Naive B cell (primary cell): Measurements from ENCODE around the gene CTIF. TPM values are rescaled to one million over a fixed set of nuclear protein-coding genes. Genes with fewer than 3 reads are reported as not detected.
A peak's percentile ranks its signal among the peaks of the same experiment; 100 is the strongest.
"Not testable (repeated sequence)": the region's sequence is repeated elsewhere in the genome, so short reads cannot be mapped to it uniquely, and the experiment has no call there.

Experiments used
- ATAC-seq, 2 donors: fragments of 150-1000 bp; cut with Tn5 transposase; 2 replicates each; pipeline ENCODE4 v1.10.0; 2021; ENCODE audit warnings: low read depth in 2 of 2, mild to moderate bottlenecking in 2 of 2, moderate library complexity in 2 of 2
- DNase-seq: peaks from one replicate; pipeline ENCODE4 v3.0.0; 2022
- H3K27ac Mint-ChIP-seq, 6 donors: one replicate each; pipeline ENCODE4 v1.8.0; 2020 to 2022; ENCODE audit warnings: mild to moderate bottlenecking in 6 of 6, mixed read lengths in 6 of 6, moderate library complexity in 5 of 6, inconsistent platforms in 2 of 6
- H3K27me3 Mint-ChIP-seq, 3 donors: one replicate each; pipeline ENCODE4 v1.8.0; 2021 to 2022; ENCODE audit warnings: mixed read lengths in 3 of 3, mild to moderate bottlenecking in 1 of 3
- H3K36me3 Mint-ChIP-seq, 2 donors: one replicate each; pipeline ENCODE4 v1.8.0; 2020 to 2022; ENCODE audit warnings: mixed read lengths in 2 of 2, inconsistent platforms in 1 of 2, mild to moderate bottlenecking in 1 of 2
- H3K4me1 Mint-ChIP-seq, 3 donors: one replicate each; pipeline ENCODE4 v1.8.0; 2020 to 2022; ENCODE audit warnings: mixed read lengths in 3 of 3, inconsistent platforms in 1 of 3, mild to moderate bottlenecking in 1 of 3, moderate library complexity in 1 of 3
- H3K4me3 Mint-ChIP-seq, 8 donors: one replicate each; pipeline ENCODE4 v1.8.0; 2020 to 2022; ENCODE audit warnings: mild to moderate bottlenecking in 8 of 8, mixed read lengths in 8 of 8, moderate library complexity in 8 of 8, inconsistent platforms in 2 of 8
- H3K9me3 Mint-ChIP-seq, 7 donors: one replicate each; pipeline ENCODE4 v1.8.0; 2020 to 2022; ENCODE audit warnings: mixed read lengths in 7 of 7, mild to moderate bottlenecking in 5 of 7, inconsistent platforms in 2 of 7, moderate library complexity in 1 of 7
- polyA plus RNA-seq, 6 donors: library from polyadenylated mRNA; unstranded; fragments of 300-500 nt; fragmentation: Illumina TruSeq; gene quantifications; one replicate each; pipeline ENCODE4 v1.2.3, GENCODE V29; 2021; ENCODE audit warnings: low read depth in 6 of 6

CTIF gene
- polyA plus RNA-seq, 6 donors from 2014 or later: 0.29 to 1.1 (median 0.66) TPM; not detected in 2

DNA sequence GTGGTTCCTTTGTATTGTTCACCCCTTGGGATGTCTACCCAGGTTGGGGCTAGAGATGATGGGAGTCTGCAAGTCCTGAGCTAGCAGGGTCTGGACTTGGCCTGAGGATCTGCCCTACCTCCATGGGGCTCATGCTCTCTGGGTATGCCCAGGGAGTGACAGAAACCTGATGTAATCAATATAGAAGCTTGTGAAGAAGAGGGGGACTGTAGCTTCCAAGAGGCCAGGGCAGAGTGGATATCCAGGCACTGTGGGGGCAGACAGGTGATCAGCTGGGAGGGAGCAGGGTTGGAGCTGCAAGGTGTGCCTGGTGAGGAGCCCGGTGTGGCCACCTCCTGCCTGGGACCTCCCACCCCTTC is 164.2 kb downstream of the CTIF start:
- DNase-seq (no peak), ATAC-seq (no peak)
- Mint-ChIP-seq H3K4me3 (no peak overlapping the region), H3K9me3 (peaks cover 0 to 3% (median 0%) of the 10 kb centered on the region in 7 donors), H3K4me1 (peaks cover 6 to 9% (median 6%) of the 10 kb centered on the region in 3 donors), H3K27ac (peak overlapping the region in 1 of 6 donors; percentile 60), H3K27me3 (no peaks in the 10 kb centered on the region), H3K36me3 (no peaks in the 10 kb centered on the region)

DNA sequence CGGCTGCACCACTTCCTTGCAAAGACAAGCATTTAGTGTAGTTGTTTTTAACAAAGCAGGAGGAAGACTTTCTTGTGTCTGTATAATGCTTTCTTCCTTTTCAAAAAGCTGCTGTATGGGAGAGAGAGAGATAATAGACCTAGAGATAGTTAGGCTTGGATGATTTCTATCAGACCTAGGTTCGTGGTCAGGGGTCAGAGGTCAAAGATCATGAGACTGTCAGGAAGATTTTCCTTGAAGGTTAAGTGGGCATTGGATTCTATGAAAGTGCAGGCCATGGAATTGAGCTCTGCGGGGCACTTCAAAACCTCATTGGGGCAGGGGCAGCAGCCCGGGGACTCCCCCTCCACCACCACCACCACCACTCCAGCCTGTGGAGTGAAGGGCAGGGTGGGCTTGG is 164.6 kb downstream of the CTIF start:
- H3K4me3 Mint-ChIP-seq: no peak overlapping the region
- peak overlapping the region in 1 of 6 donors; percentile 60 for H3K27ac Mint-ChIP-seq
- H3K9me3 Mint-ChIP-seq: peaks cover 0 to 5% (median 0%) of the 10 kb centered on the region in 7 donors
- H3K4me1 Mint-ChIP-seq: peaks cover 4 to 9% (median 6%) of the 10 kb centered on the region in 3 donors
- no peak for DNase-seq
- no peak for ATAC-seq
- H3K27me3 Mint-ChIP-seq: no peaks in the 10 kb centered on the region
- H3K36me3 Mint-ChIP-seq: no peaks in the 10 kb centered on the region

DNA sequence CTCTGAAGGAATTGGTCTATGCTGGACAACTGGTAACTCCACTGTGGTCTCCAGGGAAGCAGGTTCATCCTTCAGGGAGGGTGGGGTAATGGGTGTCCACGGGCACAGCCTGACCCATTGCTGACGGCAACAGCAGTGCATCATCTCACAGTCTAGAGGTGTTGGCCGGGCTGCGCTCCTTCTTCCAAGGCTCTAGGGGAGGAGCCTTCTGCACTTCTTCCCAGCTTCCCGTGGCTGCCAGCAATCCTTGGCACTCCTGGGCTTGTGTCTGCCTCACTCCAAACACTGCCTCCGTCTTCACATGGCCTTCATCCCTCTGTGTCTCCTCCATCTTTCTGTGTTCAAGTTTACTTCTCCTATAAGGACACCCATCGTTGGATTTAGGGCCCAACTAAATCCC is 166.2 kb downstream of the CTIF start:
- Mint-ChIP-seq H3K4me1 (peaks cover 0 to 3% (median 0%) of the 10 kb centered on the region in 3 donors), H3K9me3 (peaks cover 0 to 5% (median 0%) of the 10 kb centered on the region in 7 donors), H3K27ac (no peak overlapping the region), H3K27me3 (no peaks in the 10 kb centered on the region), H3K4me3 (no peak overlapping the region), H3K36me3 (no peaks in the 10 kb centered on the region)
- no peak for ATAC-seq
- no peak for DNase-seq

DNA sequence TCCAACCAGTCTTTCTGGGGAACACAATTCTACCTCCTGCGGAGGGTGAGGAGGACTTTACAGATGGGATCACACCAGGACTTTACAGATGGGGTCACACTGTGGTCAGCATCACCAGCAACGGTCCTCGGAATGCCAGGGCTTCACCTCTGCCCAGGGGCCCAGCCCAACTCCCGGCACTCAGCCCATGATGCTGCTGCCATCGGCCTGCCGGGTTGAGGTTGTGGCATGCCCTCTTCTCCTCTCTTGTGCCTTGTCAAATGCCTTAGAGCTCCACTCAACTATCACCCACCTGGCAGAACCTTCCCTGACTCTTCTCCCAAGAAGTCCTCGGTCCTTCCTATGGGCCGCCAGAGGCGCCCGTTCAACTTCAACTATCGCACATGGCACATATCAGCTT is 166.7 kb downstream of the CTIF start:
- peaks cover 0 to 5% (median 0%) of the 10 kb centered on the region in 7 donors for H3K9me3 Mint-ChIP-seq
- no peak for ATAC-seq
- peaks cover 0 to 3% (median 0%) of the 10 kb centered on the region in 3 donors for H3K27me3 Mint-ChIP-seq
- no peak for DNase-seq
- no peaks in the 10 kb centered on the region for H3K36me3 Mint-ChIP-seq
- H3K27ac Mint-ChIP-seq: no peak overlapping the region
- H3K4me3 Mint-ChIP-seq: no peak overlapping the region
- peaks cover 0 to 3% (median 0%) of the 10 kb centered on the region in 3 donors for H3K4me1 Mint-ChIP-seq

DNA sequence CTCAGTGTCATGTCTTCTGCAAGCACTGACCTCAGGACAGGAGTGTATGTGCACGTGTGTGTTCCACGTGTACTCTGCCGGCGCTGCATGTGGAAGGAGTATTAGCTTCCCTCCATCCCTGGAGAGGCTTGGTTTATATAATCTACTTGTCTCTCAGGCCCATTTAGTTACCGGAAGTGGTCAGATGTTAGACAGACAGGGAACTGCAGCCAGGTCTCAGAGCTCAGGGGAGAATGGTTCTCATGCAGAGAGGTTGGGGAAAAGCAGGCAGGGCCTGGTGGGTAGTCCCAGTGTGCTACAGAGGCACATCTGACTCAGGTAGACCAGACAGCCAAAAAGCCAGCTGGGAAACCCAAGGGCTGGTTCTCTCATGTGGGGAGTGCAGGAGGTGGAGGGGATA is 167.9 kb downstream of the CTIF start:
- Mint-ChIP-seq H3K4me3 (no peak overlapping the region), H3K4me1 (peaks cover 0 to 3% (median 0%) of the 10 kb centered on the region in 3 donors), H3K36me3 (no peaks in the 10 kb centered on the region), H3K9me3 (peaks cover 0 to 5% (median 0%) of the 10 kb centered on the region in 7 donors), H3K27me3 (peaks cover 0 to 4% (median 0%) of the 10 kb centered on the region in 3 donors), H3K27ac (no peak overlapping the region)
- ATAC-seq: no peak
- DNase-seq: no peak

DNA sequence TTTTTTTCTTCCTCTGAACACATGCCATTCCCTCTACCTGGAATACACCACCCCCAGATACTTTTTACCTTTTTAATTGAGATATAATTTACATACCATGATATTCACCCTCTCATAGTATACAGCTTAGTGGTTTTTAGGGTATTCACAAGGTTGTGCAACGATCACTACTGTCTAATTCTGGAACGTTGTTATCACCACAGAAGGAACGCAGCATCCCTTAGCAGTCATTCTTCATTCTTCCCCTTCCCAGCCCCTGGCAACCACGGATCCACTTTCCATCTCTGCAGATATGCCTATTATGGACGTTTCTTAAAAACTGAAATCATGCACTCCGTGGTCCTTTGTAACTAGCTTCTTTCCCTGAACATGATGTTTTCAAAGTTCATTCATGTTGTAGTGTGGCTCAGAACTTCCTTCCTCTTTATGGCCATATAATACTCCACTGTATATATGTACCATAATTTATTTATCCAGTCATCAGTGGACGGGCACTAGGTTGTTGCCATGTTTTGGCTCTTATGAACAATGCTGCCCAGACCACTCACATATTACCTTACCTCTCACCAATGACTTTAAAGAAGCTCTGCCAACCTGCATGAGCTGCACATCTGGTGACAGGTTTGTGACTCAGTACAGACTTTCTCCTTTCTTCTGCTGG is 168.9 kb downstream of the CTIF start:
- Mint-ChIP-seq H3K9me3 (peaks cover 0 to 5% (median 0%) of the 10 kb centered on the region in 7 donors), H3K4me3 (no peak overlapping the region), H3K27ac (peak overlapping the region in 1 of 6 donors; percentile 91), H3K27me3 (peaks cover 0 to 4% (median 0%) of the 10 kb centered on the region in 3 donors), H3K4me1 (peaks cover 0 to 3% (median 0%) of the 10 kb centered on the region in 3 donors), H3K36me3 (no peaks in the 10 kb centered on the region)
- ATAC-seq: no peak
- DNase-seq: no peak

DNA sequence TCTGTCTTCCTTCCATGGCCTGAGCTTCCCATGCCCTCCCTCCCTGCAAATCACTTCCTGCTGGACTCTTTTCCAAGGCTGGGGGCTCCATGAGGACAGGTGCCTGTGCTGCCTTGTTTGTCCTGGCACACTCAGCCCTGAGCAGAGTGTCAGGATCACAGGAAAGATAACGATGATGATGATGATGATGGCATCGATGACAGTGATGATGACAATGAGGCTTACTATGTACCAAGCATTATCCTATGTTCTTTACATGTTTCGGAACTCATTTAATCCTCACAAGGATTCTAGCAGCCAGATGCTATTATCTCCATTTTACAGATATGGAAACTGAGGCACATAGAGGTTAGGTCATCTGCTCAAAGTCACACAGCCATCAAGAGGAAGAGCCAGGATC is 170.0 kb downstream of the CTIF start:
- DNase-seq: no peak
- Mint-ChIP-seq H3K4me1 (peaks cover 0 to 3% (median 0%) of the 10 kb centered on the region in 3 donors), H3K9me3 (peaks cover 0 to 5% (median 0%) of the 10 kb centered on the region in 7 donors), H3K27ac (peak overlapping the region in 1 of 6 donors; percentile 59), H3K36me3 (peaks cover 0 to 5% of the 10 kb centered on the region in 2 donors), H3K4me3 (no peak overlapping the region), H3K27me3 (peaks cover 0 to 4% (median 0%) of the 10 kb centered on the region in 3 donors)
- no peak for ATAC-seq

DNA sequence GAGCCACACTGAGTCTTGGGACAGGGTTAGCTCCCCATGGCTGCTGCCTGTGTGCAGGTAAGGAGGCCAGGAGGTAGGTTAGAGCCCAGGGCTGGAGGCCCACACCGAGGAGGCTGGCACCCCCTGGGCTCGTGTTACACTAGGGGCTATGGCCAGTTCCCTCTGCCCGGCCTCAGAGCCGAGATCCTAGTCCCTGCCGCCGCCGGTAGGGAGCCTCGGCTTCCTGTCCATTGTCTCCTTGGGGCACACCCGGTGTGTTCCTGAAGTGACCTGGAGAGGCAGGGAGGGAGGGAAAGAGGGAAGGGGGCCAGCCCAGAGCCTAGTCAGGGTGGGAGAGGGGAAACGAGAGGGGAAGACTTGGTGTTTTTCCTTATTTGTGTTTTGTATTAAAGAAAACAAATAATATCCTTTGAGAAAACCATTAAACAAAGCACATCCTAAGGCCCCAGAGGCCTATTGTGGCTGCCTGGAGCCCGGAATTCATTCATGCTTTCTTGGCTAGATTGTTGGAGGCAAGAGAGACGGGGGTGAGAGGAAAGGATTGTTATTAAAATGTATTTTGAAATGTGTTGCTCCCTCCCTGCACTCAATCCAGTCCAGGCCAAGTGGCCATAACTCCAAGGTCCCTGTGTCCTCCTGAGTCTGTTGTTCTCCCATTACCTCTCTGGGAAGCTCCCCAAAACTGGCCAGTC is 170.7 kb downstream of the CTIF start:
- no peak overlapping the region for H3K4me3 Mint-ChIP-seq
- H3K27ac Mint-ChIP-seq: peak overlapping the region in 1 of 6 donors; percentile 21
- H3K27me3 Mint-ChIP-seq: peaks cover 0 to 4% (median 0%) of the 10 kb centered on the region in 3 donors
- H3K9me3 Mint-ChIP-seq: peaks cover 0 to 5% (median 0%) of the 10 kb centered on the region in 7 donors
- DNase-seq (no peak), ATAC-seq (no peak)
- H3K4me1 Mint-ChIP-seq: peaks cover 0 to 3% (median 0%) of the 10 kb centered on the region in 3 donors
- H3K36me3 Mint-ChIP-seq: peaks cover 0 to 5% of the 10 kb centered on the region in 2 donors

DNA sequence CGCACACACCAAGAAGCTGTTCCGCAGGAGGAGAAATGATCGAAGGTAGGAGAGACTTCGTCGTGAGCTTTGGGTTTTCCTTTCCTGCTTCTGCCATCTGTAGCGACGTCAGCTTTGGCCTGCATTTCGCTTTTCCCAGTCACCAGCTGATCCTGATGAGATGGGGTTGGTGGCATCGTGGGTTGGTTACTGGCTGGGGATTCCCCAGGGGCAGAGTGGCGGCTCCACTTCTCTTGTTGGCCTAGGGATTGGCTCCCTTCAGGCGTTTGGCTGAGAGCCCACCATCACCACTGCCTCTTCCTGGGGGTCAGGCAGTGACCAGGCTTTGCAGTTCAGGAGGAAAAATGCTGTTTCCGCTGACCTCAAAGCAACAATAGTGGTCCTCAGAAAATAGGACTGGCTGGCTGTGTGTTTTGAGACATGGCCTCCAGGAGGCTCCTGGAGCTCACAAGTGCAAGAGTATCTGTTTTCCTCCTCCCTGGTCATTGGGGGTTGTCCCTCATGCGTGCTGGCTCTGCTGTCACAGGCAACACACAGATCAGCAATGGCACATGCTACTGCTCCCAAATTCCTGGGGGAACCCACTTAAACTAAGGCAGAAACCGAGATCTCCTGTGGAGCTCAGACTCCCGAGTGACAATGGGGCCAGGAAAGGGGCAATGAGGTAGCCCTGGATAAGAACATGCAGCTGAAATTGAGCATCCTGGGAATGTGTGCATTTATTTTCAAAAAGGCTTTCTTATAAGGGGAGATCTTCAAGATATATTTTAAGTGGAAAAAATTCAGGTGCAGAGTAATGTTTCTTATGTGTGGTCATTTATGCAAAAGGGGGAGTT is 173.0 kb downstream of the CTIF start:
- H3K4me1 Mint-ChIP-seq: peaks cover 6 to 11% (median 8%) of the 10 kb centered on the region in 3 donors
- ATAC-seq (no peak), DNase-seq (no peak)
- no peak overlapping the region for H3K4me3 Mint-ChIP-seq
- peaks cover 0 to 5% (median 0%) of the 10 kb centered on the region in 7 donors for H3K9me3 Mint-ChIP-seq
- no peak overlapping the region for H3K27ac Mint-ChIP-seq
- peaks cover 0 to 4% (median 0%) of the 10 kb centered on the region in 3 donors for H3K27me3 Mint-ChIP-seq
- H3K36me3 Mint-ChIP-seq: peaks cover 0 to 5% of the 10 kb centered on the region in 2 donors

DNA sequence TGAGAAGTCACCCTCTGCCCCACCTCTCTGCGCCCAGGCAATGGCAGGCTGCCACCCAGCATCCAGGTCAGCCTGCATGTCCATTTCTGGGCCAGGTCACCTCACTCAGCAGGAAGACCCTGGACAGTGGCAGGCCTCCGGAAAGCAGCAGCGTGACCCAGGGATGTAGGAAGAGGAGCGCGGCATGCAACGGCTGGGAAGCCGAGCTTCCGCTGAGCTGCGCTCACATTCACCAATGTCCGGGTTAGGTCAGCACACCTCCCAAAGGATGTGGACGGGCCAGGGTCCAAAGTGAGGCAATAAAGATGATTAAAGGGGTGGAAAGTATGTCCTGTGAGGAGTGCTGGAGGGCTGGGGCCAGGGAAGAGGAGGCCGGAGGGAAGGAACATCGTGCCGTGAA is 174.5 kb downstream of the CTIF start:
- ATAC-seq (no peak), DNase-seq (no peak)
- Mint-ChIP-seq H3K4me1 (peaks cover 6 to 11% (median 8%) of the 10 kb centered on the region in 3 donors), H3K4me3 (no peak overlapping the region), H3K9me3 (peaks cover 0 to 3% (median 0%) of the 10 kb centered on the region in 7 donors), H3K36me3 (peaks cover 5 to 10% of the 10 kb centered on the region in 2 donors), H3K27me3 (peaks cover 0 to 4% (median 0%) of the 10 kb centered on the region in 3 donors), H3K27ac (peak overlapping the region in 2 of 6 donors; percentile 78 to 83)

DNA sequence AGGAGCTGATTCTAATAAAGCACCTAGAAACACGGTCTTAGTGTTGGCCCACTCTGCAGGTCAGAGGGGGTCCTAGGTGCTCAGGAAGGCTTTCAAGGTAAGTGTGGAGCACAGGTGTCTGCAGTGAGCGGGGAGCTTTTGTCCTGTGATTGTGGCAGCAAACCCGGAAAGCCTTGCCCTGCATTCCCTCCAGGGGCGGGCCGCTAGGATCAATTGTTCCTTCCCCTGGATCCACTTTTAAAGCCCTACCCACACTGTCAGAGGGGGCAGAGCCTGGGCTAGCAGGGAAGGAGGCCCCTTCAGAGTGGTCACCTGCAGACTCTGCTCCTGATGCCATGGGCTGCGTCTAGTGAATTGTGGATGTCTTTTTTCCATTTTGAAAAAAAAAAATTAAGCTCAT is 176.0 kb downstream of the CTIF start:
- no peak overlapping the region for H3K4me3 Mint-ChIP-seq
- peaks cover 12 to 15% of the 10 kb centered on the region in 2 donors for H3K36me3 Mint-ChIP-seq
- peak overlapping the region in 1 of 6 donors; percentile 47 for H3K27ac Mint-ChIP-seq
- peaks cover 0 to 4% (median 0%) of the 10 kb centered on the region in 3 donors for H3K27me3 Mint-ChIP-seq
- H3K9me3 Mint-ChIP-seq: no peaks in the 10 kb centered on the region
- ATAC-seq: no peak
- DNase-seq: no peak
- H3K4me1 Mint-ChIP-seq: peaks cover 6 to 11% (median 8%) of the 10 kb centered on the region in 3 donors

DNA sequence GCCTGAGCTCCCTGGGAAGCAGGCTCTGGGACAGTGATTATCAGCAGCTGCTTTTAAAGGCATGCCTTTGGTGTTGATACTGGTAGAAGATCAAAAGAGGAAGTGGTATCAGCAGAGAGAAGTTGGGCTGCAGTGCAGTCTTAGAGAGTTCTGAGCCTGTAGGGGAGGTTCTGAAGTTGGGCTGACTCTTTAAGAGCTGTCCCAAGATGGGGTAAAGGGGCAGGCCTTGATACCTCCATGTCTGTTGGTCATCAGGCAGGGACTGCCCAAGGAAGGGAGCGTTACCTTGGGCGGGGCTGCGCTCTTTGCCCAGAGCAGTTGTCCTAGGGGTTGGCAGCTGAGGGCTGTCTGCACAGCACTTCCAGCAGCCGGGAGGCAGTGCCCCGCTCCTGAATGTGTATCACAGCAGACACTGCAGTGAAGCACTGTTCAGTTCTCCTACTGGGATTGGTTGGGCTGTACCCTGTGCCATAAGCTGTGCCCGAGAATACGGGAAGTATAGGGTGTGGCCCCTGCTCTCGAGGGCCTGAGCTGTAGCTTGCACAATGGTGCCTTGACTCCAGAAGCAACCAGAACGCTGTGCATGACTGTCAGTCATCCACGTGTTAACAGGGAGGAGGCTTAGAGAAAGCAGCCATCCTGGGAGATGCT is 177.0 kb downstream of the CTIF start:
- ATAC-seq (peak; percentile 80 to 89), DNase-seq (peak; percentile 24)
- Mint-ChIP-seq H3K4me1 (peaks cover 6 to 11% (median 8%) of the 10 kb centered on the region in 3 donors), H3K4me3 (no peak overlapping the region), H3K9me3 (no peaks in the 10 kb centered on the region), H3K27me3 (no peaks in the 10 kb centered on the region), H3K27ac (no peak overlapping the region), H3K36me3 (peaks cover 12 to 15% of the 10 kb centered on the region in 2 donors)

DNA sequence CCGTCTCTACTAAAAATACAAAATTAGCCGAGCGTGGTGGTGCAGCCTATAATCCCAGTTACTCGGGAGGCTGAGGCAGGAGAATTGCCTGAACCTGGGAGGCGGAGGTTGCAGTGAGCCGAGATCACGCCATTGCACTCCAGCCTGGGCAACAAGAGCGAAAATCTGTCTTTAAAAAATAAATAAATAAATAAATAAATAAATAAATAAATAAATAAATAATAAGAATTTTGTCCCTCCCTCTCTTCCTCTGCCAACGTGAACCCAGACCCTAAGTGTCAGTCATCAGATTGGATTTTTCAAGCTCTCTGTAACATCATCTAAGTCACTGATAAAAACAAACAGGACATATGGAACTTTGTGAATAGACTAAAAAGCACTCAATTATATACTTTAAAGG is 178.4 kb downstream of the CTIF start:
- H3K36me3 Mint-ChIP-seq: peaks cover 12 to 15% of the 10 kb centered on the region in 2 donors
- H3K27ac Mint-ChIP-seq: not testable (repeated sequence)

More for the DNA sequence above, 178.4 kb downstream of the CTIF start:
- not testable (repeated sequence) for DNase-seq, H3K4me3 Mint-ChIP-seq, ATAC-seq, H3K9me3 Mint-ChIP-seq, H3K27me3 Mint-ChIP-seq
- peaks cover 6 to 11% (median 8%) of the 10 kb centered on the region in 3 donors for H3K4me1 Mint-ChIP-seq
